H9 (cell line): ENCODE data around the gene SORBS1. TPM values are rescaled to one million over a fixed set of nuclear protein-coding genes. Genes with fewer than 3 reads are reported as not detected.
A peak's percentile ranks its signal among the peaks of the same experiment; 100 is the strongest.

ENCODE experiments used
- DNase-seq: peaks from one replicate; pipeline ENCODE4 v3.0.0-alpha.2; 2017
- H2AFZ ChIP-seq: one replicate; pipeline ENCODE4 v1.6.1; 2013; ENCODE audit warnings: mild to moderate bottlenecking, low read length, control low read depth, moderate library complexity
- H2AK5ac ChIP-seq: 2 replicates; pipeline ENCODE4 v1.6.1; 2013; ENCODE audit warnings: low read length, control low read depth, mixed read lengths; ENCODE audit not compliant: insufficient read length
- H2BK120ac ChIP-seq: one replicate; pipeline ENCODE4 v1.6.1; 2013; ENCODE audit warnings: low read depth, mild to moderate bottlenecking, low read length, control low read depth, inconsistent platforms; ENCODE audit not compliant: poor library complexity, severe bottlenecking
- H2BK12ac ChIP-seq: 2 replicates; pipeline ENCODE4 v1.6.1; 2013; ENCODE audit warnings: low read length, control low read depth, mixed read lengths, low read depth; ENCODE audit not compliant: insufficient read length
- H2BK15ac ChIP-seq: 2 replicates; pipeline ENCODE4 v1.6.1; 2013; ENCODE audit warnings: low read depth, low read length, control low read depth
- H2BK20ac ChIP-seq: one replicate; pipeline ENCODE4 v1.6.1; 2013; ENCODE audit warnings: low read depth, mild to moderate bottlenecking, low read length, control low read depth, inconsistent platforms; ENCODE audit not compliant: poor library complexity, severe bottlenecking
- H2BK5ac ChIP-seq: 2 replicates; pipeline ENCODE4 v1.6.1; 2013; ENCODE audit warnings: low read length, control low read depth, mixed read lengths; ENCODE audit not compliant: insufficient read length
- H3K14ac ChIP-seq: 2 replicates; pipeline ENCODE4 v1.6.1; 2013; ENCODE audit warnings: low read length, control low read depth; ENCODE audit not compliant: insufficient read depth
- H3K18ac ChIP-seq: 2 replicates; pipeline ENCODE4 v1.6.1; 2013; ENCODE audit warnings: low read depth, mild to moderate bottlenecking, mixed read lengths, low read length, control low read depth; ENCODE audit not compliant: insufficient read length
- H3K23ac ChIP-seq: 2 replicates; pipeline ENCODE4 v1.6.1; 2013; ENCODE audit warnings: low read length, control low read depth, mixed read lengths, low read depth; ENCODE audit not compliant: insufficient read length
- H3K23me2 ChIP-seq: 2 replicates; pipeline ENCODE4 v1.6.1; 2013; ENCODE audit warnings: low read depth, mild to moderate bottlenecking, mixed read lengths, low read length, control low read depth; ENCODE audit not compliant: insufficient read length, poor library complexity, severe bottlenecking
- H3K27ac ChIP-seq: 2 replicates; pipeline ENCODE4 v1.5.1; 2013; ENCODE audit warnings: low read length, control low read depth, mixed read lengths, low read depth; ENCODE audit not compliant: insufficient read length
- H3K27me3 ChIP-seq: 2 replicates; pipeline ENCODE4 v1.6.1; 2013; ENCODE audit warnings: low read length, control low read depth, inconsistent platforms; ENCODE audit not compliant: insufficient read depth
- H3K4ac ChIP-seq: 2 replicates; pipeline ENCODE4 v1.6.1; 2013; ENCODE audit warnings: low read depth, mild to moderate bottlenecking, control low read depth, inconsistent platforms, low read length, moderate library complexity
- H3K4me1 ChIP-seq: 2 replicates; pipeline ENCODE4 v1.6.1; 2013; ENCODE audit warnings: low read length, control low read depth, inconsistent platforms; ENCODE audit not compliant: insufficient read depth
- H3K4me2 ChIP-seq: 2 replicates; pipeline ENCODE4 v1.6.1; 2013; ENCODE audit warnings: low read length, control low read depth, mixed read lengths; ENCODE audit not compliant: insufficient read length, insufficient read depth
- H3K56ac ChIP-seq: 2 replicates; pipeline ENCODE4 v1.6.1; 2013; ENCODE audit warnings: low read depth, mild to moderate bottlenecking, mixed read lengths, low read length, control low read depth; ENCODE audit not compliant: insufficient read length
- H3K79me1 ChIP-seq: 2 replicates; pipeline ENCODE4 v1.6.1; 2013; ENCODE audit warnings: low read depth, mild to moderate bottlenecking, moderate library complexity, low read length, control low read depth, inconsistent platforms; ENCODE audit not compliant: insufficient read depth, poor library complexity, severe bottlenecking
- H3K79me2 ChIP-seq: 2 replicates; pipeline ENCODE4 v1.6.1; 2013; ENCODE audit warnings: low read length, control low read depth, inconsistent platforms; ENCODE audit not compliant: insufficient read depth
- H3K9ac ChIP-seq: 2 replicates; pipeline ENCODE4 v1.6.1; 2013; ENCODE audit warnings: low read length, control low read depth, mixed read lengths; ENCODE audit not compliant: insufficient read length; ENCODE audit errors: extremely low read depth
- H3K9me3 ChIP-seq: one replicate; pipeline ENCODE4 v1.6.1; 2013; ENCODE audit warnings: low read depth, low read length, inconsistent platforms; ENCODE audit not compliant: control insufficient read depth
- H3T11ph ChIP-seq: one replicate; pipeline ENCODE4 v1.6.1; 2013; ENCODE audit warnings: mild to moderate bottlenecking, low read length, control low read depth, inconsistent platforms
- H4K20me1 ChIP-seq: one replicate; pipeline ENCODE4 v1.6.1; 2013; ENCODE audit not compliant: control insufficient read depth, insufficient read length, insufficient read depth
- H4K5ac ChIP-seq: 2 replicates; pipeline ENCODE4 v1.6.1; 2013; ENCODE audit warnings: low read depth, mild to moderate bottlenecking, mixed read lengths, low read length, control low read depth; ENCODE audit not compliant: insufficient read length
- H4K8ac ChIP-seq: replicated peaks from 2 replicates; pipeline ENCODE4 v1.6.1; 2013; ENCODE audit warnings: low read length, control low read depth, mixed read lengths, low read depth; ENCODE audit not compliant: insufficient read length
- H4K91ac ChIP-seq: 2 replicates; pipeline ENCODE4 v1.6.1; 2013; ENCODE audit warnings: low read depth, mild to moderate bottlenecking, moderate library complexity, mixed read lengths, low read length, control low read depth; ENCODE audit not compliant: insufficient read length
- H3K27ac Mint-ChIP-seq, 3 experiments: 2 replicates in 2 of 3; 3 replicates in 1 of 3; pipeline ENCODE4 v1.8.0; 2020 to 2021; ENCODE audit warnings: mixed read lengths in 3 of 3, mild to moderate bottlenecking in 1 of 3, moderate library complexity in 1 of 3
- H3K27me3 Mint-ChIP-seq: 2 replicates; pipeline ENCODE4 v1.8.0; 2021; ENCODE audit warnings: low read depth, mild to moderate bottlenecking, moderate library complexity, mixed read lengths
- H3K36me3 Mint-ChIP-seq, 3 experiments: 2 replicates in 2 of 3; 3 replicates in 1 of 3; pipeline ENCODE4 v1.8.0; 2020 to 2021; ENCODE audit warnings: low read depth in 3 of 3, mixed read lengths in 3 of 3; ENCODE audit not compliant: insufficient read depth in 1 of 3
- H3K4me1 Mint-ChIP-seq, 2 experiments: 2 replicates each; pipeline ENCODE4 v1.8.0; 2020; ENCODE audit warnings: mixed read lengths in 2 of 2
- H3K4me3 Mint-ChIP-seq, 2 experiments: 2 replicates in 1 of 2; 3 replicates in 1 of 2; pipeline ENCODE4 v1.8.0; 2020 to 2021; ENCODE audit warnings: mild to moderate bottlenecking in 2 of 2, mixed read lengths in 2 of 2, moderate library complexity in 1 of 2
- H3K9me3 Mint-ChIP-seq, 2 experiments: 2 replicates in 1 of 2; 3 replicates in 1 of 2; pipeline ENCODE4 v1.8.0; 2020; ENCODE audit warnings: mild to moderate bottlenecking in 2 of 2, mixed read lengths in 2 of 2, moderate library complexity in 1 of 2
- WGBS: extraction: QIAGEN DNeasy Blood & Tissue Kit; methylation state at CpG from one replicate; pipeline ENCODE4 v1.1.7; 2013; ENCODE audit warnings: missing lambda C conversion rate, low lambda C conversion rate, mixed read lengths; ENCODE audit not compliant: insufficient read length; ENCODE audit errors: extremely low coverage; 5-methylcytosine and 5-hydroxymethylcytosine counted together
- total RNA-seq: library from RNA; stranded (reverse); gene quantifications from 2 replicates; pipeline ENCODE4 v1.2.1, GENCODE V29; 2021
- TF ChIP-seq, protein P1 (sequence below): fragments of 200-600 bp; sonication (generic); conservative IDR thresholded peaks from 3 replicates; pipeline ENCODE4 v1.8.0; 2021; ENCODE audit warnings: antibody characterized with exemption, mild to moderate bottlenecking

The SORBS1 gene
- total RNA-seq, 1 experiment from 2014 or later: 24.3 TPM

DNA sequence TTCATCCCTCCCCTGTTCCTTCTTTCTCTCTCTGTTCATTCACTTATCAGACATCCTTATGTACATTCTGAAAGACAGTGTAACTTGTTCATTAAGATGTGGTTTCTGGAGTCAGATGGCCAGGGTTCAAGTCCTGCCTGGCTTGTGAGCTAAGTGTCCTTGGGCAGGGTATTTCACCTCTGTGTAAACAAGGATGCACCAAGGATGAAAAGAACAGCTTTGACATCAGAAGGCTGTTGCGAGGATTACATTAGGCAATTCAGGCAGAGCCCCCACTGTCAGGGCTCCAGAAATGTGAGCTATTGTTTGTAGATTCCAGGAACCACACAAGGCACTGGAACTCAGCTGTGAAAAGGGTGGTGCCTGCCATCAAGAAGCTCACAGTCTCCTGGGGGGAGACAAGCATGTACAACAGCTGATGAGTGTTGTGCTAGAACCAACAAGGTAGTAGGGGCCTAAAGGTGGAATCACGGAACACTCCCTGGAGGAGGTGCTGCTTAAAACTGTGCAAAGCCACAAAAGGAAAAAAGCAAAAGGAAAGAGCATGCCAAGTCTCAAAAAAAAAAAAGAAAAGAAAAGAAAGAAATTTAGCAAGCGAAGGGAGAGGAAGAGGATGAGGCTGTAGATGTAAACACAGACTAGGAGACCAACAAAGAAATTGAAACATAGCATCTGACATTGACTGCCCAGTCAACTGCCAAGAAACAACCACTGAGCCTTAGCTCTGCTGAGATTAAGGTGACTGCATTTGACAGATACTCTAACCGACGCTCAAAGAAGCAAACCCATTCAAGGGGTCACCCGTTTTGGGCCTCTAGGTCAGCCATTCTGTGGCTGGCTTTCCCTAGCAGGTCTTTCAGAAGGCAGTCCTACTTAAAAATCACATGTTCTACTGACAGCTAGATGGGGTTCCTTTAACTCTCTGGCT lies 282.8 kb downstream of the SORBS1 start:
- Histone ChIP-seq H3T11ph (no peak overlapping the region), H4K20me1 (no peaks in the 10 kb centered on the region), H3K79me1 (peaks cover 4% of the 10 kb centered on the region), H2AFZ (no peak overlapping the region), H3K27me3 (no peaks in the 10 kb centered on the region), H3K4me2 (no peak overlapping the region), H3K23me2 (no peaks in the 10 kb centered on the region), H2AK5ac (no peak overlapping the region), H2BK5ac (no peak overlapping the region), H3K14ac (no peak overlapping the region), H3K56ac (no peak overlapping the region), H3K4ac (no peak overlapping the region), H3K4me1 (peaks cover 7% of the 10 kb centered on the region; the same call in 1 of the 2 replicates), H3K18ac (no peak overlapping the region), H3K9me3 (no peaks in the 10 kb centered on the region), H3K27ac (no peak overlapping the region), H2BK12ac (no peak overlapping the region), H2BK120ac (no peak overlapping the region), H4K91ac (no peak overlapping the region), H3K23ac (no peak overlapping the region), H4K8ac (no peak overlapping the region), H2BK20ac (no peak overlapping the region), H3K9ac (no peak overlapping the region), H3K79me2 (peaks cover 26% of the 10 kb centered on the region; the same call in 1 of the 2 replicates), H2BK15ac (no peak overlapping the region), H4K5ac (no peak overlapping the region)
- no peak for DNase-seq
- no CpG with 5 or more reads among the region's 6 CpGs for WGBS
- Mint-ChIP-seq H3K27me3 (no peaks in the 10 kb centered on the region), H3K36me3 (peaks cover 0 to 8% (median 8%) of the 10 kb centered on the region in 3 experiments; a peak in 2 of 7 replicates), H3K9me3 (no peaks in the 10 kb centered on the region), H3K4me1 (peaks cover 61 to 65% of the 10 kb centered on the region in 2 experiments), H3K4me3 (no peak overlapping the region), H3K27ac (peak overlapping the region; percentile 77 to 84 (median 83); a peak in 5 of 7 replicates)
- TF ChIP-seq, protein P1, sequence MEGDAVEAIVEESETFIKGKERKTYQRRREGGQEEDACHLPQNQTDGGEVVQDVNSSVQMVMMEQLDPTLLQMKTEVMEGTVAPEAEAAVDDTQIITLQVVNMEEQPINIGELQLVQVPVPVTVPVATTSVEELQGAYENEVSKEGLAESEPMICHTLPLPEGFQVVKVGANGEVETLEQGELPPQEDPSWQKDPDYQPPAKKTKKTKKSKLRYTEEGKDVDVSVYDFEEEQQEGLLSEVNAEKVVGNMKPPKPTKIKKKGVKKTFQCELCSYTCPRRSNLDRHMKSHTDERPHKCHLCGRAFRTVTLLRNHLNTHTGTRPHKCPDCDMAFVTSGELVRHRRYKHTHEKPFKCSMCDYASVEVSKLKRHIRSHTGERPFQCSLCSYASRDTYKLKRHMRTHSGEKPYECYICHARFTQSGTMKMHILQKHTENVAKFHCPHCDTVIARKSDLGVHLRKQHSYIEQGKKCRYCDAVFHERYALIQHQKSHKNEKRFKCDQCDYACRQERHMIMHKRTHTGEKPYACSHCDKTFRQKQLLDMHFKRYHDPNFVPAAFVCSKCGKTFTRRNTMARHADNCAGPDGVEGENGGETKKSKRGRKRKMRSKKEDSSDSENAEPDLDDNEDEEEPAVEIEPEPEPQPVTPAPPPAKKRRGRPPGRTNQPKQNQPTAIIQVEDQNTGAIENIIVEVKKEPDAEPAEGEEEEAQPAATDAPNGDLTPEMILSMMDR: no peak
